Trophoblast cell (in vitro differentiated cells and primary cell): Measurements from ENCODE around the gene GRM5.

Source experiments
- DNase-seq, 2 donors: peaks; one replicate each; pipeline ENCODE4 v3.0.0-alpha.2; 2016
- H2AFZ ChIP-seq: 2 replicates; pipeline ENCODE4 v1.6.1; 2013; ENCODE audit warnings: low read length, moderate library complexity, mild to moderate bottlenecking; ENCODE audit not compliant: insufficient read depth, poor library complexity
- H2AK5ac ChIP-seq: 2 replicates; pipeline ENCODE4 v1.6.1; 2013; ENCODE audit warnings: mild to moderate bottlenecking, low read length
- H2BK120ac ChIP-seq: 2 replicates; pipeline ENCODE4 v1.6.1; 2013; ENCODE audit warnings: low read length, mild to moderate bottlenecking, moderate library complexity; ENCODE audit not compliant: insufficient read depth, poor library complexity
- H2BK12ac ChIP-seq: 2 replicates; pipeline ENCODE4 v1.6.1; 2013; ENCODE audit warnings: mild to moderate bottlenecking, low read length, moderate library complexity
- H2BK5ac ChIP-seq: 2 replicates; pipeline ENCODE4 v1.6.1; 2013; ENCODE audit warnings: low read length, low read depth, moderate library complexity, mild to moderate bottlenecking; ENCODE audit not compliant: poor library complexity
- H3K14ac ChIP-seq: 2 replicates; pipeline ENCODE4 v1.6.1; 2013; ENCODE audit warnings: mild to moderate bottlenecking, low read length
- H3K18ac ChIP-seq: 2 replicates; pipeline ENCODE4 v1.6.1; 2013; ENCODE audit warnings: mild to moderate bottlenecking, low read length
- H3K23ac ChIP-seq: 2 replicates; pipeline ENCODE4 v1.6.1; 2013; ENCODE audit warnings: low read length
- H3K27ac ChIP-seq: 2 replicates; pipeline ENCODE4 v1.5.1; 2013; ENCODE audit warnings: low read depth, mild to moderate bottlenecking, inconsistent platforms, low read length, moderate library complexity
- H3K27me3 ChIP-seq: 2 replicates; pipeline ENCODE4 v1.6.1; 2013; ENCODE audit warnings: inconsistent platforms, mild to moderate bottlenecking, low read length, moderate library complexity; ENCODE audit not compliant: insufficient read depth
- H3K36me3 ChIP-seq, 2 experiments: 1 replicate in 1 of 2; 2 replicates in 1 of 2; pipeline ENCODE4 v1.6.1; 2013; ENCODE audit warnings: low read length in 2 of 2, mild to moderate bottlenecking in 2 of 2, moderate library complexity in 1 of 2; ENCODE audit not compliant: insufficient read depth in 2 of 2, control insufficient read depth in 1 of 2
- H3K4ac ChIP-seq: 2 replicates; pipeline ENCODE4 v1.6.1; 2013; ENCODE audit warnings: low read depth, mild to moderate bottlenecking, low read length, moderate library complexity
- H3K4me1 ChIP-seq, 2 experiments: 1 replicate in 1 of 2; 2 replicates in 1 of 2; pipeline ENCODE4 v1.6.1; 2013; ENCODE audit warnings: low read length in 2 of 2, mild to moderate bottlenecking in 2 of 2, moderate library complexity in 1 of 2; ENCODE audit not compliant: insufficient read depth in 2 of 2, control insufficient read depth in 1 of 2
- H3K4me2 ChIP-seq: 2 replicates; pipeline ENCODE4 v1.6.1; 2013; ENCODE audit warnings: inconsistent platforms, mild to moderate bottlenecking, low read length, moderate library complexity
- H3K4me3 ChIP-seq: 2 replicates; pipeline ENCODE4 v1.5.1; 2013; ENCODE audit warnings: mild to moderate bottlenecking, low read depth, low read length, inconsistent platforms
- H3K79me1 ChIP-seq: one replicate; pipeline ENCODE4 v1.6.1; 2013; ENCODE audit warnings: low read length
- H3K79me2 ChIP-seq: 2 replicates; pipeline ENCODE4 v1.6.1; 2013; ENCODE audit warnings: low read length, mild to moderate bottlenecking; ENCODE audit not compliant: control insufficient read depth, insufficient read depth, poor library complexity
- H3K9ac ChIP-seq: 2 replicates; pipeline ENCODE4 v1.6.1; 2013; ENCODE audit warnings: mild to moderate bottlenecking, low read length
- H3K9me3 ChIP-seq: 2 replicates; pipeline ENCODE4 v1.6.1; 2013; ENCODE audit warnings: low read depth, mild to moderate bottlenecking, control low read depth, inconsistent platforms, low read length; ENCODE audit not compliant: insufficient read depth
- H4K12ac ChIP-seq: 2 replicates; pipeline ENCODE4 v1.6.1; 2013; ENCODE audit warnings: low read depth, mild to moderate bottlenecking, low read length, moderate library complexity
- H4K8ac ChIP-seq: 2 replicates; pipeline ENCODE4 v1.6.1; 2013; ENCODE audit warnings: low read depth, mild to moderate bottlenecking, low read length, moderate library complexity
- H4K91ac ChIP-seq: one replicate; pipeline ENCODE4 v1.6.1; 2013; ENCODE audit warnings: low read depth, mild to moderate bottlenecking, low read length, moderate library complexity
- WGBS: extraction: QIAGEN DNeasy Blood & Tissue Kit; methylation state at CpG from one replicate; pipeline ENCODE4 v1.1.7; 2013; ENCODE audit warnings: missing lambda C conversion rate; ENCODE audit not compliant: insufficient read length, insufficient coverage; ENCODE audit errors: extremely low coverage; 5-methylcytosine and 5-hydroxymethylcytosine counted together

The GRM5 gene

DNA sequence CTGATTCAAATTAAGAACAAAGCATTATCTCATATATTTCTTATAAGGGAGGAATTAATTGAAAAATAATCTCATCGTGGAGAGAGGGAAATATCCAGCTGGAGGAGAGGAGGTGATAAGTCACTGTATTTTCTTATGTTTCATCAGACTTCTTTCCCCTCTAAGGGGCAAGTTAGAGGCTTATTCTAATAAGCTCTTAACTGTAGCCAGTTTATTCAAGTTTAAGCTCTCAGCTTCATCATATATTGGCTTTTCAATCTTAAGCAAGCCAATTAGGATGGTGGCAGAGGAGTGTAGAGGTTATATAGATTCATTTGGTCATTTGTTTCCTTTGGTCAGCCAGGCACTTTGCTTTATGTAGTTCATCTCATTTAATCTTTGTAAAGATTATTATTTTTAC lies 256.7 kb downstream of the GRM5 start:
- Histone ChIP-seq H3K4me3 (no peak overlapping the region), H2BK120ac (no peak overlapping the region), H3K18ac (no peak overlapping the region), H2AFZ (no peak overlapping the region), H4K91ac (no peak overlapping the region), H2AK5ac (no peak overlapping the region), H3K9me3 (no peaks in the 10 kb centered on the region), H2BK5ac (no peak overlapping the region), H3K79me1 (no peaks in the 10 kb centered on the region), H4K12ac (no peak overlapping the region), H3K4me1 (no peaks in the 10 kb centered on the region), H3K9ac (no peak overlapping the region), H2BK12ac (no peak overlapping the region), H3K4me2 (no peak overlapping the region), H3K4ac (no peak overlapping the region), H3K14ac (no peak overlapping the region), H3K23ac (no peak overlapping the region), H3K27me3 (no peaks in the 10 kb centered on the region), H4K8ac (no peak overlapping the region), H3K36me3 (no peaks in the 10 kb centered on the region), H3K27ac (no peak overlapping the region), H3K79me2 (no peaks in the 10 kb centered on the region)
- DNase-seq = no peak
- no CpG with 5 or more reads among the region's 1 CpG for WGBS

GRCh38 chr11:88807349-88807748 lies 258.4 kb downstream of the GRM5 start:
- Histone ChIP-seq H2BK5ac (no peak overlapping the region), H3K4me2 (no peak overlapping the region), H3K79me2 (no peaks in the 10 kb centered on the region), H4K8ac (no peak overlapping the region), H3K9me3 (no peaks in the 10 kb centered on the region), H3K4me3 (no peak overlapping the region), H2BK120ac (no peak overlapping the region), H3K23ac (no peak overlapping the region), H3K14ac (no peak overlapping the region), H3K4me1 (no peaks in the 10 kb centered on the region), H4K12ac (no peak overlapping the region), H3K9ac (no peak overlapping the region), H3K18ac (no peak overlapping the region), H3K4ac (no peak overlapping the region), H2AK5ac (no peak overlapping the region), H2AFZ (no peak overlapping the region), H3K27me3 (no peaks in the 10 kb centered on the region), H3K27ac (no peak overlapping the region), H4K91ac (no peak overlapping the region), H2BK12ac (no peak overlapping the region), H3K79me1 (no peaks in the 10 kb centered on the region), H3K36me3 (no peaks in the 10 kb centered on the region)
- no peak for DNase-seq
- WGBS = no CpG with 5 or more reads among the region's 1 CpG

DNA sequence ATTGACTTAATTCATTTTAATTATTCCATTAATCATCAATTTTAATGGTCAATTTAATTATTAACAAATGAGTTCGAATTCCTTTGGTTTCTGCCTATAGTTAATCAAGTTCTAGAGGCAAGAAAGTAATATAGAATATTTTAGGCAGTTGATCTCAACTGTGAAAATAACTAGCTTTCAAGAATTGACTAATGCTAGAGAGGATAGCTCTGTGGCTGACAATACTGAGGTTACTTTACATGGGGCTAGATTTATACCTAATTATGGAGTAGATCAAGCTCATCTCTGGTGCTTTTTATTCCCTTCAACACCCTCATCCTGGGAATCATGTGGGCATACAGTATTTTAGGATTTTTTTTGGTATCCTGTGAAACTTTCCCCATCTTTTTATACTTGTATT lies 259.4 kb downstream of the GRM5 start:
- no peak overlapping the region for H2AK5ac ChIP-seq
- H3K18ac ChIP-seq = no peak overlapping the region
- no peaks in the 10 kb centered on the region for H3K27me3 ChIP-seq
- H3K36me3 ChIP-seq = no peaks in the 10 kb centered on the region
- no peak overlapping the region for H2BK12ac ChIP-seq
- no peaks in the 10 kb centered on the region for H3K9me3 ChIP-seq
- H3K4me2 ChIP-seq = no peak overlapping the region
- no peak overlapping the region for H2AFZ ChIP-seq
- H4K8ac ChIP-seq = no peak overlapping the region
- no peak overlapping the region for H4K91ac ChIP-seq
- H3K4me1 ChIP-seq = no peaks in the 10 kb centered on the region
- DNase-seq = no peak
- no peak overlapping the region for H3K4ac ChIP-seq
- H3K27ac ChIP-seq = no peak overlapping the region
- no peak overlapping the region for H2BK5ac ChIP-seq
- H2BK120ac ChIP-seq = no peak overlapping the region
- no peaks in the 10 kb centered on the region for H3K79me1 ChIP-seq
- H3K79me2 ChIP-seq = no peaks in the 10 kb centered on the region
- no CpG with 5 or more reads among the region's 1 CpG for WGBS
- H3K9ac ChIP-seq = no peak overlapping the region
- H3K4me3 ChIP-seq = no peak overlapping the region
- no peak overlapping the region for H4K12ac ChIP-seq
- no peak overlapping the region for H3K23ac ChIP-seq
- no peak overlapping the region for H3K14ac ChIP-seq

DNA sequence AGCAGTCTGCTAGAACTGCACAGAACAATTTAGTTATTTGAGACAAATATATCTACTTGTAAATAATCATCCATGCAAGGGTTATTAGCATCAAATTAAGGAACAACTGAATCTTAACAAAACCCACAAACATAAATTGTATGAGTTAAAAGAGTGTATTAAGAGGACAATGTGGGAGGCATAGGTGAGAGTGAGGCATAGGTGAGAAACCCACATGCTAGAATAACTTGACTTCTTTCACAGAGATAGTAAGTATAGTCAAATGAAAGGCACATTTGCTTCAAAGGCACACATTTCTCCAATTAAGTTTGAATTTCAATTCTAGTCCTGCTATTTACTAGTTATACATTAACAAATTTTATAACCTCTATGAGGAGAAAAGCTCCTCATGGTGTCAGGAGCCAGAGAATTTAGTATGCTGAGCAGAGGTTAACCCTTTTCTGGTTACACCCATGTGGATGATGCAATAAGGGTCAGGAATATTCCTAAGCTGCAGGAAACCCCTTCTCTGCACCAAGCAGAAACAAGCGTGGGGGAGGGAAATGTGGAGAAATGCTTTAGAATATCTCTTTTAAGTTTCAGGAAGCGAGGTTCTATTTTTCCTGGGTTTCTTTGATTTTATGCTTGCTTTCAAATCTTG lies 264.2 kb downstream of the GRM5 start:
- Histone ChIP-seq H3K18ac (no peak overlapping the region), H2BK5ac (no peak overlapping the region), H2AK5ac (no peak overlapping the region), H3K36me3 (no peaks in the 10 kb centered on the region), H3K27ac (no peak overlapping the region), H3K79me1 (no peaks in the 10 kb centered on the region), H4K8ac (no peak overlapping the region), H4K91ac (no peak overlapping the region), H2BK12ac (no peak overlapping the region), H2BK120ac (no peak overlapping the region), H2AFZ (no peak overlapping the region), H4K12ac (no peak overlapping the region), H3K79me2 (no peaks in the 10 kb centered on the region), H3K4me1 (no peaks in the 10 kb centered on the region), H3K9me3 (no peaks in the 10 kb centered on the region), H3K9ac (no peak overlapping the region), H3K4me3 (no peak overlapping the region), H3K4me2 (no peak overlapping the region), H3K14ac (no peak overlapping the region), H3K27me3 (no peaks in the 10 kb centered on the region), H3K23ac (no peak overlapping the region), H3K4ac (no peak overlapping the region)
- WGBS = no CpG with 5 or more reads among the region's 2 CpGs
- DNase-seq = no peak
